Measurements from ENCODE around the gene RPL29.

- TF ChIP-seq EZH2 (IDR thresholded peaks at IDR 0.05), result no peak
- TF ChIP-seq POLR2AphosphoS5 (IDR thresholded peaks at IDR 0.05; ENCODE audit: borderline replicate concordance, low read depth, low read length), result no peak
Measured at GRCh38 chr3:51977446-51978142, 18.1 kb downstream of the RPL29 start.
